Coronary artery (tissue), 2 donors: ENCODE measurements around the gene PAXIP1.

Source experiments
- DNase-seq: peaks from one replicate; pipeline ENCODE4 v3.0.0-alpha.2; 2017; ENCODE audit warnings: low spot score
- H3K27ac ChIP-seq, 2 donors: fragments of 200-600 bp; sonication (generic); one replicate each; pipeline ENCODE4 v1.5.1; 2016 to 2019
- H3K4me3 ChIP-seq: fragments of 200-600 bp; sonication (generic); 2 replicates; pipeline ENCODE4 v1.5.1; 2016; ENCODE audit warnings: mild to moderate bottlenecking, moderate library complexity
- CTCF ChIP-seq: fragments of 200-600 bp; sonication (generic); IDR thresholded peaks from one replicate; pipeline ENCODE4 v1.5.1; 2019; ENCODE audit warnings: antibody characterized with exemption

The PAXIP1 gene

GRCh38 chr7:154996756-154997155, 6.2 kb downstream of the PAXIP1 start:
- Histone ChIP-seq H3K27ac (no peak overlapping the region), H3K4me3 (no peak overlapping the region)
- no peak for TF ChIP-seq CTCF
- no peak for DNase-seq

GRCh38 chr7:154996101-154996500, 6.8 kb downstream of the PAXIP1 start:
- no peak for DNase-seq
- no peak for TF ChIP-seq CTCF
- no peak overlapping the region for H3K4me3 ChIP-seq
- no peak overlapping the region for H3K27ac ChIP-seq

- no peak for TF ChIP-seq CTCF
- no peak overlapping the region for H3K4me3 ChIP-seq
- H3K27ac ChIP-seq: no peak overlapping the region
- DNase-seq: no peak
Measured at GRCh38 chr7:154994996-154995395, 7.9 kb downstream of the PAXIP1 start.

GRCh38 chr7:154990964-154991540, 11.9 kb downstream of the PAXIP1 start:
- TF ChIP-seq CTCF: no peak
- Histone ChIP-seq H3K27ac (no peak overlapping the region), H3K4me3 (no peak overlapping the region)
- no peak for DNase-seq

GRCh38 chr7:154987571-154987970, 15.4 kb downstream of the PAXIP1 start:
- no peak for DNase-seq
- no peak for TF ChIP-seq CTCF
- Histone ChIP-seq H3K27ac (no peak overlapping the region), H3K4me3 (no peak overlapping the region)

GRCh38 chr7:154986200-154986945, 16.6 kb downstream of the PAXIP1 start:
- Histone ChIP-seq H3K27ac (no peak overlapping the region), H3K4me3 (no peak overlapping the region)
- no peak for TF ChIP-seq CTCF
- no peak for DNase-seq

- H3K4me3 ChIP-seq: no peak overlapping the region
- TF ChIP-seq CTCF: no peak
Measured at GRCh38 chr7:154985230-154985629, 17.7 kb downstream of the PAXIP1 start.

More at GRCh38 chr7:154985230-154985629, 17.7 kb downstream of the PAXIP1 start:
- DNase-seq: no peak
- no peak overlapping the region for H3K27ac ChIP-seq
